ENCODE results near the gene CCL5. TPM values are rescaled to one million over a fixed set of nuclear protein-coding genes. Genes with fewer than 3 reads are reported as not detected.
"Not testable (repeated sequence)": the region's sequence is repeated elsewhere in the genome, so short reads cannot be mapped to it uniquely, and the experiment has no call there.

Gene CCL5
- total RNA-seq, 1 donor from 2014 or later = 0.47 TPM

GRCh38 chr17:35898283-35899070 lies 18.3 kb upstream of the CCL5 start:
- no peak for DNase-seq

GRCh38 chr17:35897772-35898171 lies 17.6 kb upstream of the CCL5 start:
- DNase-seq = not testable (repeated sequence)

- DNase-seq = no peak
These were observed 15.8 kb upstream of the CCL5 start for GRCh38 chr17:35895636-35896587.

GRCh38 chr17:35894206-35894605 lies 14.0 kb upstream of the CCL5 start:
- DNase-seq = no peak

- no peak for DNase-seq
These were observed 13.6 kb upstream of the CCL5 start for GRCh38 chr17:35893751-35894150.

- DNase-seq = no peak
These were observed 12.2 kb upstream of the CCL5 start for GRCh38 chr17:35892091-35893035.

GRCh38 chr17:35891269-35891668 lies 11.1 kb upstream of the CCL5 start:
- DNase-seq = no peak

GRCh38 chr17:35890774-35891155 lies 10.6 kb upstream of the CCL5 start:
- no peak for DNase-seq

GRCh38 chr17:35889818-35890773 lies 9.9 kb upstream of the CCL5 start:
- DNase-seq = no peak

GRCh38 chr17:35889241-35889640 lies 9.1 kb upstream of the CCL5 start:
- no peak for DNase-seq

- DNase-seq = no peak
These were observed 1.8 kb downstream of the CCL5 start for GRCh38 chr17:35878361-35878760.

GRCh38 chr17:35877345-35878029 lies 2.7 kb downstream of the CCL5 start:
- DNase-seq = no peak

- DNase-seq = no peak
These were observed 3.6 kb downstream of the CCL5 start for GRCh38 chr17:35876534-35876933.

GRCh38 chr17:35875800-35876139 lies 4.4 kb downstream of the CCL5 start:
- DNase-seq = no peak

- DNase-seq = no peak
These were observed 4.9 kb downstream of the CCL5 start for GRCh38 chr17:35875072-35875799.

GRCh38 chr17:35872196-35872980 lies 7.8 kb downstream of the CCL5 start:
- no peak for DNase-seq

- no peak for DNase-seq
These were observed 9.0 kb downstream of the CCL5 start for GRCh38 chr17:35870906-35871819.

GRCh38 chr17:35868737-35869136 lies 11.4 kb downstream of the CCL5 start, which contains the start of gene HEATR9:
Gene HEATR9 (minus strand): TSS chr17:35868891. CDS start chr17:35868742, 149 bp downstream.
- DNase-seq = no peak

All from occipital lobe (tissue), 2 donors.